HFFc6 (cell line): Measurements from ENCODE around the gene HS6ST3. TPM values are rescaled to one million over a fixed set of nuclear protein-coding genes. Genes with fewer than 3 reads are reported as not detected.

Experiments
- DNase-seq: peaks from one replicate; pipeline ENCODE4 v3.0.0-alpha.2; 2018
- H3K27ac Mint-ChIP-seq: 2 replicates; pipeline ENCODE4 v1.8.0; 2020; ENCODE audit warnings: mild to moderate bottlenecking, mixed read lengths
- H3K27me3 Mint-ChIP-seq: 2 replicates; pipeline ENCODE4 v1.8.0; 2021; ENCODE audit warnings: mild to moderate bottlenecking, moderate library complexity, mixed read lengths; ENCODE audit not compliant: insufficient read depth
- H3K36me3 Mint-ChIP-seq: 2 replicates; pipeline ENCODE4 v1.8.0; 2021; ENCODE audit warnings: low read depth, mixed read lengths
- H3K4me1 Mint-ChIP-seq: 2 replicates; pipeline ENCODE4 v1.8.0; 2020; ENCODE audit warnings: low read depth, mixed read lengths
- H3K4me3 Mint-ChIP-seq: 2 replicates; pipeline ENCODE4 v1.8.0; 2020; ENCODE audit warnings: mild to moderate bottlenecking, moderate library complexity, mixed read lengths
- H3K9me3 Mint-ChIP-seq: 2 replicates; pipeline ENCODE4 v1.8.0; 2020; ENCODE audit warnings: mild to moderate bottlenecking, mixed read lengths
- microRNA-seq: library from miRNA; unstranded; fragments of <30 nt; microRNA quantifications from one replicate; pipeline ENCODE4, GENCODE V29; 2019
- total RNA-seq, 6 experiments: library from RNA; stranded (reverse); fragmentation: NEBNext Ultra II Directional; extraction: Animal tissue kit (Norgen Biotek cat#: 25700); gene quantifications; 2 replicates in 1 of 6; 3 replicates in 5 of 6; pipeline ENCODE4 v1.2.3, GENCODE V29; 2021
- TF ChIP-seq, protein P1 (sequence below): fragments of 200-600 bp; sonication (generic); IDR thresholded peaks from 2 replicates; pipeline ENCODE4 v1.5.0; 2021; ENCODE audit warnings: antibody characterized with exemption, mild to moderate bottlenecking

HS6ST3 gene
- total RNA-seq, 6 experiments from 2014 or later: not detected

DNA sequence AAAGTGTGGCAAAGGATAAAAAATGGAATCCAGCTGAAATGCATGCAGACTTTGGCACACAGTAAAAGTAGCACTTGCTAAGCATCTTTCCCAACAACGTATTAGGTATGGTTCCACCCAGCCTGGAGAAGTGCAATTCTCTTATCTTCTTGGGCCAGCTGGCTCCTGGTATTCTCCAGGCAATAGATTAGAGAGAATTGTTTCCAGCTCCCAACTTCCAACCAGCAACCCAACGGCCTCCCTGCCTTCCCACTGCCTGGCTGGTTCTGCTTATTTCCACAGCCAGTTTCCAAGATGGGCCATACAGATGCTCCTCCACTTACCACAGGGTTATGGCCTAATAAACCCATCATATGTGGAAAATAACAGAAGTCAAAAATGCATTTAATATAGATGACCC, 771.0 kb downstream of the HS6ST3 start:
- no peaks in the 10 kb centered on the region for H3K4me1 Mint-ChIP-seq
- peaks cover 21% of the 10 kb centered on the region for H3K9me3 Mint-ChIP-seq
- no peak for DNase-seq
- no peak overlapping the region for H3K4me3 Mint-ChIP-seq
- no peak overlapping the region for H3K27ac Mint-ChIP-seq
- H3K36me3 Mint-ChIP-seq: no peaks in the 10 kb centered on the region
- H3K27me3 Mint-ChIP-seq: no peaks in the 10 kb centered on the region
- TF ChIP-seq, protein P1, sequence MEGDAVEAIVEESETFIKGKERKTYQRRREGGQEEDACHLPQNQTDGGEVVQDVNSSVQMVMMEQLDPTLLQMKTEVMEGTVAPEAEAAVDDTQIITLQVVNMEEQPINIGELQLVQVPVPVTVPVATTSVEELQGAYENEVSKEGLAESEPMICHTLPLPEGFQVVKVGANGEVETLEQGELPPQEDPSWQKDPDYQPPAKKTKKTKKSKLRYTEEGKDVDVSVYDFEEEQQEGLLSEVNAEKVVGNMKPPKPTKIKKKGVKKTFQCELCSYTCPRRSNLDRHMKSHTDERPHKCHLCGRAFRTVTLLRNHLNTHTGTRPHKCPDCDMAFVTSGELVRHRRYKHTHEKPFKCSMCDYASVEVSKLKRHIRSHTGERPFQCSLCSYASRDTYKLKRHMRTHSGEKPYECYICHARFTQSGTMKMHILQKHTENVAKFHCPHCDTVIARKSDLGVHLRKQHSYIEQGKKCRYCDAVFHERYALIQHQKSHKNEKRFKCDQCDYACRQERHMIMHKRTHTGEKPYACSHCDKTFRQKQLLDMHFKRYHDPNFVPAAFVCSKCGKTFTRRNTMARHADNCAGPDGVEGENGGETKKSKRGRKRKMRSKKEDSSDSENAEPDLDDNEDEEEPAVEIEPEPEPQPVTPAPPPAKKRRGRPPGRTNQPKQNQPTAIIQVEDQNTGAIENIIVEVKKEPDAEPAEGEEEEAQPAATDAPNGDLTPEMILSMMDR: no peak

DNA sequence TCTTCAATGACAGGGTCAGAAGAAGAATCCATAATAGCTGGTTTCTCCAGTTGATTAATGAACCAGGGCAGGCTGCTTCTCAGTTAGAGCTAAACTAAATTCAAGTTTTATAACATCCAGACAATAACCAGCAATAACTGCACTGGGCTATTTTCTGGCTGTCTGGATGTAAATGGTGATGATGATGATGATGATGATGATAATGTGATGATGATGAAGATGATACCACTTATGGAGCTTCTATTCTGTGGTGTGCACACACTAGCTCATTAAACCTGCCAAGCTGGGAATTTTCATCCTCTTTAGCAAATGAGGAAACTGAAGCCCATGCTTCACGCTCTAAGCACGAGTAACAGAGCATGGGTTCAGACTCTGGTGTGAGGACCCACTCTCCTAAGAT, 772.2 kb downstream of the HS6ST3 start:
- no peak for DNase-seq
- no peak overlapping the region for H3K4me3 Mint-ChIP-seq

DNA sequence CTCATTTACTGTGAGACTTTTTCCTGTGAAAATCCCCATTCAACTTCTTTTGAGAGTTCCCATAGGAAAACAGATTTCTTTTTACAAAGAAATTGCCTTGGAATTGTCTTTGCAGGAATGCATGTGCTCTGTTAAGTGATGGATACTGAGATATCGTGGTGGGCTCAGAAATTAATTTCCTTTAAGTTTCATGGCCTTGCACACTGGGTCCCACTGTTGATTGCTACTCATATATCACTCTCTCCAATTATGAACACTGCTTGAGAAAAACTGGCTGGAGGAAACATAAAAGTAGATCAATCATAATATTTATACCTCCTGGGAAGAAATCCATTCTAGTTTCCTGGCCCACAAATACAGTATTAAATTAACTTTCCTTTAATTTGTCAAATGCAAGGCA, 773.1 kb downstream of the HS6ST3 start:
- Mint-ChIP-seq H3K9me3 (peaks cover 39% of the 10 kb centered on the region), H3K36me3 (no peaks in the 10 kb centered on the region)

More for the DNA sequence above, 772.2 kb downstream of the HS6ST3 start:
- no peaks in the 10 kb centered on the region for H3K36me3 Mint-ChIP-seq
- H3K27ac Mint-ChIP-seq: no peak overlapping the region
- H3K9me3 Mint-ChIP-seq: peaks cover 32% of the 10 kb centered on the region
- TF ChIP-seq, protein P1: no peak
- no peaks in the 10 kb centered on the region for H3K4me1 Mint-ChIP-seq
- no peaks in the 10 kb centered on the region for H3K27me3 Mint-ChIP-seq

DNA sequence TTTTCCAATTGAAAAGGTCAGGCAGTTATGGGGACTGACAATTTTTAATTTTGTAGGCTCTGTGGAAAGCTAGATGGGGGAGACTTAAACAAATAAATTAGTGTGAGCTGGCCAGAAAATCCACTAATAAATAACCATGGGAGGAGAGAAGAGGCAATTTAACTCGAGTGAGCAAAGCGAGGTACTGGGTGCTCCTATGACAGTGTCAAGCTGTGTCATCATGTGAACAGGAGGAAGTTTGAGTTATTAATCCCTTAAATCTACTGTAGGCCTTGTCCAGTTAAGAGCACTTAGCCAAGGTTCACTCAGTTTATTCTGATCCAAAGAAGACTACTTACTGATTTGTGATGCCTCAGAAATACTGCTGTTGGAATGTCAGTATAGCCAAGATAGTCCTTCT, 781.6 kb downstream of the HS6ST3 start:
- TF ChIP-seq, protein P1: no peak
- H3K27me3 Mint-ChIP-seq: no peaks in the 10 kb centered on the region
- H3K27ac Mint-ChIP-seq: no peak overlapping the region
- H3K4me1 Mint-ChIP-seq: no peaks in the 10 kb centered on the region
- DNase-seq: no peak
- no peaks in the 10 kb centered on the region for H3K36me3 Mint-ChIP-seq
- H3K4me3 Mint-ChIP-seq: no peak overlapping the region
- H3K9me3 Mint-ChIP-seq: peaks cover 53% of the 10 kb centered on the region

More for the DNA sequence above, 773.1 kb downstream of the HS6ST3 start:
- Mint-ChIP-seq H3K27me3 (no peaks in the 10 kb centered on the region), H3K27ac (no peak overlapping the region), H3K4me3 (no peak overlapping the region), H3K4me1 (no peaks in the 10 kb centered on the region)
- no peak for DNase-seq
- TF ChIP-seq, protein P1: no peak

DNA sequence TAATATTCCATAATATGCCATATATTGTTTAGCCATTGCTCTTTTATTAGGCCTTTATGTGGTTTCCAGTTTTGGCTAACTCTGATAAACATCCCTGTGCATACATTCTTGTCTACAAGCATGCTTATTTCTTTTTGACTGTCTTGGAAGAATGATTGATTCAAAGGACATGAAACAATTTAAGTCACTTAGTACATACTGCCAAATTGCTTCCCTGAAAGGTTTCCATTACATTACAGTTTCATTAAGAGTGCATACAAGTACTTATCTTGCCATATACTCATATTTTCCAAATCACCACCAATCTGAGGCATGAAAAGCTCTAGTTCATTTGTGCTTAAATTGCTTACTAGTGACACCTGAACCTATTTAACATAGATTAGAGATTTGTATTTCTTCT, 790.5 kb downstream of the HS6ST3 start:
- TF ChIP-seq, protein P1: no peak
- Mint-ChIP-seq H3K9me3 (peaks cover 50% of the 10 kb centered on the region), H3K4me1 (no peaks in the 10 kb centered on the region), H3K27ac (no peak overlapping the region), H3K27me3 (no peaks in the 10 kb centered on the region), H3K36me3 (peaks cover 5% of the 10 kb centered on the region), H3K4me3 (no peak overlapping the region)
- no peak for DNase-seq

Small RNAs within 50 kb of the gene (microRNA-seq; reads per million reads assigned to microRNA genes)
- not detected for gene MIR4501

Other genes starting within 250 kb of the HS6ST3 start
- 10 to 100 TPM; 20.4 to 26.9 (median 24.3) TPM for gene UGGT2, start 36.7 kb upstream of the HS6ST3 start, total RNA-seq